ENCODE results near the gene RAB15. TPM values are rescaled to one million over a fixed set of nuclear protein-coding genes. Genes with fewer than 3 reads are reported as not detected.

RAB15 gene
- total RNA-seq, 4 donors from 2014 or later, result 11.6 to 50.9 (median 19.4) TPM

DNA sequence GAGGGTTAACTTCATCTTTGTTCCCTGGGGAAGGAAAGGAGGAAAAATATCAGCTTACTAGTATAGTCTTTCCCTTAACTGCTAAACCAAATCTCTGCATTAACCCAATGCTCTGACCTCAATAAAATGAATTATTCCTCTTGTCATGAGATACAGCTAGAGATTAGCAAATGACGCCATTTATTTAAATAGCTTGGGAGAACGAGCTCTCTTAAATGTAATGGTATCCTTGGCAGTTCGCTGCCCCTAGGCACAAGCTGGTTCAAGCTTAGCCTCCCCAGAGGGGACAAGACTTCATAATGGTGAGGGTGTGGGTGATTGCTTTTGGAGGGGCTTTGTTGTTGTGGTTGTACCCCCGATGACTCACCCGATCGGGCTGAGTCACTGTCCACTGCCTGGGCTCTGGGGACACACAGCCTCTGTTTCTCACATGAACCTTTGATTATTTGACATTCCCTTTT, 34.2 kb upstream of the RAB15 start:
- Histone ChIP-seq H3K4me1 (no peaks in the 10 kb centered on the region), H3K27ac (no peak overlapping the region), H3K4me3 (no peak overlapping the region), H3K27me3 (no peaks in the 10 kb centered on the region), H3K36me3 (no peaks in the 10 kb centered on the region), H3K9me3 (no peaks in the 10 kb centered on the region)
- 75 to 94% methylated on average over 3 to 6 of the region's 6 CpGs for WGBS, 2 donors (ENCODE audit: low coverage in 1 of 2)
- no peak for TF ChIP-seq POLR2AphosphoS5 (IDR thresholded peaks at IDR 0.05)
- TF ChIP-seq EP300 (IDR thresholded peaks at IDR 0.05; ENCODE audit: low read depth), result no peak
- TF ChIP-seq, protein P1, sequence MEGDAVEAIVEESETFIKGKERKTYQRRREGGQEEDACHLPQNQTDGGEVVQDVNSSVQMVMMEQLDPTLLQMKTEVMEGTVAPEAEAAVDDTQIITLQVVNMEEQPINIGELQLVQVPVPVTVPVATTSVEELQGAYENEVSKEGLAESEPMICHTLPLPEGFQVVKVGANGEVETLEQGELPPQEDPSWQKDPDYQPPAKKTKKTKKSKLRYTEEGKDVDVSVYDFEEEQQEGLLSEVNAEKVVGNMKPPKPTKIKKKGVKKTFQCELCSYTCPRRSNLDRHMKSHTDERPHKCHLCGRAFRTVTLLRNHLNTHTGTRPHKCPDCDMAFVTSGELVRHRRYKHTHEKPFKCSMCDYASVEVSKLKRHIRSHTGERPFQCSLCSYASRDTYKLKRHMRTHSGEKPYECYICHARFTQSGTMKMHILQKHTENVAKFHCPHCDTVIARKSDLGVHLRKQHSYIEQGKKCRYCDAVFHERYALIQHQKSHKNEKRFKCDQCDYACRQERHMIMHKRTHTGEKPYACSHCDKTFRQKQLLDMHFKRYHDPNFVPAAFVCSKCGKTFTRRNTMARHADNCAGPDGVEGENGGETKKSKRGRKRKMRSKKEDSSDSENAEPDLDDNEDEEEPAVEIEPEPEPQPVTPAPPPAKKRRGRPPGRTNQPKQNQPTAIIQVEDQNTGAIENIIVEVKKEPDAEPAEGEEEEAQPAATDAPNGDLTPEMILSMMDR (IDR thresholded peaks at IDR 0.05), result no peak
- no peak for TF ChIP-seq POLR2A (IDR thresholded peaks at IDR 0.05)
- no peak for DNase-seq
- in situ Hi-C loops (cut with MboI; ENCODE audit: low pct_ligation_motif_present in 1 of 4, low pct_unique_long_range_greater_than_20kb in 1 of 4, low sequenced_read_pairs in 3 of 4), result no loop called here
- intact Hi-C loops (cut with DNase I; ENCODE audit: low total_unique reads), result no loop called here

DNA sequence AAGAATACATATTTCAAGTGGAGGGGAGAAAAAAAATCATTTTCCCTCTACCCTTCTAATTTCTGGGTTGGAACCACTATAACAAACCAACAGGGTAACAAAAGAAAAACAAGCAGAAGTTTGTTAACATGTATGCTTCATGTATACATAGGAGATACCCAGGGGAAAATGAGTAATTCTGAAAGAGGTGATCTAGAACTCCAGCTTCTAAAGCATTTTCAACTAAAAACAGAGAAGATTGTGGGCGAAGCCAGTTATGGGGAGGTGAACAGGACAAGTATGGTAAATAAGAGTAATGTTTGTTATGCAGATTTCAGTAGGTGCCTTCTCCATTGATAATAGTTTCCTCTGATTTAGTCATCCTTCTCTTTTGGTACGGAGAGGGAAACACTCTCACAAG, 31.3 kb upstream of the RAB15 start:
- 79 to 86% methylated on average over 2 of the region's 2 CpGs for WGBS, 2 donors (ENCODE audit: low coverage in 1 of 2)
- in situ Hi-C loops (cut with MboI; ENCODE audit: low pct_ligation_motif_present in 1 of 4, low pct_unique_long_range_greater_than_20kb in 1 of 4, low sequenced_read_pairs in 3 of 4), result no loop called here
- no peaks in the 10 kb centered on the region for H3K9me3 ChIP-seq
- H3K4me3 ChIP-seq, result no peak overlapping the region
- no peak overlapping the region for H3K27ac ChIP-seq
- DNase-seq, result no peak
- H3K36me3 ChIP-seq, result no peaks in the 10 kb centered on the region
- TF ChIP-seq, protein P1 (IDR thresholded peaks at IDR 0.05), result no peak
- no peak for TF ChIP-seq POLR2A (IDR thresholded peaks at IDR 0.05)
- TF ChIP-seq EP300 (IDR thresholded peaks at IDR 0.05; ENCODE audit: low read depth), result no peak
- no peak for TF ChIP-seq POLR2AphosphoS5 (IDR thresholded peaks at IDR 0.05)
- no peaks in the 10 kb centered on the region for H3K27me3 ChIP-seq
- intact Hi-C loops (cut with DNase I; ENCODE audit: low total_unique reads), result no loop called here
- H3K4me1 ChIP-seq, result no peaks in the 10 kb centered on the region

DNA sequence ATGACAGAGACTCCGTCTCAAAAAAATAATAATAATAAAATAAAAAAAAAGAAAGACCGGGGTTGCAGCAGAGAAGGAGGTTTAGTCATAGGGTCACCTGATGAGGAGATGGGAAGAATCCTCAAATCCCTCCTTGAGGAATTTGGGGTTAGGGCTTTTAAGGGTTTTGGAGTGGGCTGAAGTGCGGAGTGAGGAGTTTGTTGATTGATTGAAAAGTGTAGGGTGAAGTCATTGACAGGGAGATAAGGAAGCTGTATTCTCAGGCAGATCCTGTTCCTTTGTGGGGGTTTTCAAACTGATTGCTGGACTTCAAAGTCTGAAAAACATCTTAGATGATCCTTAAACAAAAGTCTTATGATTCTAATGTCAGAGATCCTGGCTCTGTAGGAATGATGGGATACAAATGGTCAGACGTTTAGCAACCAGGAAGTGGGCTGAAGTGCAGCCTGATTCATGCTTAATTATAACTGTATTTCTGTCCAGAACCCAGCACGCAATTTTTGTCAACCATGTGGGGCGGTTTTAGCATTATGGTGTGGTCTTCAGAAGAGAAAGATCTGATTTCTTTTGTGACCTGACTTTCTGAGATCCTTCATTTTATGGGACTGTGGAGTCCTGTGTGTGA, 30.6 kb upstream of the RAB15 start:
- no peaks in the 10 kb centered on the region for H3K4me1 ChIP-seq
- DNase-seq, result no peak
- no peak overlapping the region for H3K27ac ChIP-seq
- TF ChIP-seq POLR2A (IDR thresholded peaks at IDR 0.05) (no peak), EP300 (IDR thresholded peaks at IDR 0.05; ENCODE audit: low read depth) (no peak), POLR2AphosphoS5 (IDR thresholded peaks at IDR 0.05) (no peak)
- TF ChIP-seq, protein P1 (IDR thresholded peaks at IDR 0.05), result no peak
- 83 to 100% methylated on average over 3 to 6 of the region's 6 CpGs for WGBS, 2 donors (ENCODE audit: low coverage in 1 of 2)
- H3K36me3 ChIP-seq, result no peaks in the 10 kb centered on the region
- in situ Hi-C loops (cut with MboI; ENCODE audit: low pct_ligation_motif_present in 1 of 4, low pct_unique_long_range_greater_than_20kb in 1 of 4, low sequenced_read_pairs in 3 of 4) (no loop called here), intact Hi-C loops (cut with DNase I; ENCODE audit: low total_unique reads) (no loop called here)
- H3K9me3 ChIP-seq, result no peaks in the 10 kb centered on the region
- H3K4me3 ChIP-seq, result no peak overlapping the region
- H3K27me3 ChIP-seq, result no peaks in the 10 kb centered on the region

DNA sequence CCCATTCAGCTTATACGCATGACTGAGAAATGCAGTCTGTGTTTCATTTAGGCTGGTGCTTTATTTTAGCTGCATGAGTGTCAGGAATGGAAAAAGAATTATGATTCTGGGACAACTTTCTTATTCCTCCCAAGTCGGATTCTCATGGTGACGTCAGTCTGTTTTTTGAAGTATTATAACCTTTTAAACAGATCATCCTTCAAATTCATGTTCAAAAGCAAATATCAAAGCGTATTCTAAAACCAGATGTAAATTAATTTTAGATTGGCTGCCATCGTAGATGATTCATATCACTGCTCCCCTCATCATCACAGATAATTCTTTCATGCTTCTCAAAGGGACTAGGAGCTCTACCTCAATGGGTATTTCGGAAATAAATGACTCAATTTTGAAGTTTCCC, 29.6 kb upstream of the RAB15 start:
- Histone ChIP-seq H3K27me3 (no peaks in the 10 kb centered on the region), H3K4me1 (no peaks in the 10 kb centered on the region), H3K9me3 (no peaks in the 10 kb centered on the region), H3K27ac (no peak overlapping the region), H3K36me3 (no peaks in the 10 kb centered on the region), H3K4me3 (no peak overlapping the region)
- TF ChIP-seq POLR2AphosphoS5 (IDR thresholded peaks at IDR 0.05), result no peak
- TF ChIP-seq POLR2A (IDR thresholded peaks at IDR 0.05), result no peak
- TF ChIP-seq, protein P1 (IDR thresholded peaks at IDR 0.05), result no peak
- no peak for TF ChIP-seq EP300 (IDR thresholded peaks at IDR 0.05; ENCODE audit: low read depth)
- 81 to 91% methylated on average over 6 of the region's 6 CpGs for WGBS, 2 donors (ENCODE audit: low coverage in 1 of 2)
- intact Hi-C loops (cut with DNase I; ENCODE audit: low total_unique reads), result no loop called here
- in situ Hi-C loops (cut with MboI; ENCODE audit: low pct_ligation_motif_present in 1 of 4, low pct_unique_long_range_greater_than_20kb in 1 of 4, low sequenced_read_pairs in 3 of 4), result no loop called here
- no peak for DNase-seq

Measured in transverse colon (tissue), 4 donors.